Panc1 (cell line): Measurements from ENCODE around the gene ATP2B2. TPM values are rescaled to one million over a fixed set of nuclear protein-coding genes. Genes with fewer than 3 reads are reported as not detected.

Experiments used
- ATAC-seq: fragments of 200-7000 bp; cut with Tn5 transposase; 2 replicates; pipeline ENCODE4 v1.9.1; 2020; ENCODE audit warnings: mild to moderate bottlenecking, moderate library complexity
- BruUV-seq: library from RNA; stranded (reverse); fragments of 400-500 nt; replicated peaks from 2 replicates; lab custom pipeline; 2021; lab: Mats Ljungman, UMichigan
- CTCF ChIA-PET: fragments of 300-600 bp; sonication (Branson Sonifier 250); formaldehyde crosslinking; loops from one replicate; lab custom pipeline; 2022; ENCODE audit warnings: antibody characterized with exemption; lab: Charles Lee
- POLR2A ChIA-PET: fragments of 300-600 bp; sonication (Branson Sonifier 250); formaldehyde crosslinking; loops from one replicate; lab custom pipeline; 2022; ENCODE audit warnings: antibody characterized with exemption; lab: Charles Lee
- DNase-seq: peaks from one replicate; pipeline ENCODE4 v3.0.0-alpha.2; 2010; ENCODE audit warnings: low read depth, low spot score
- H3K27ac ChIP-seq: 2 replicates; pipeline ENCODE4 v1.5.1; 2011; ENCODE audit warnings: mild to moderate bottlenecking, low read length, inconsistent platforms
- H3K27me3 ChIP-seq: fragments of 200-500 bp; sonication (Bioruptor generic); 2 replicates; pipeline ENCODE4 v1.6.0; 2014; ENCODE audit warnings: low read length, inconsistent platforms; ENCODE audit not compliant: control insufficient read depth, insufficient read depth
- H3K36me3 ChIP-seq: fragments of 200-500 bp; sonication (Bioruptor generic); 2 replicates; pipeline ENCODE4 v1.5.1; 2014; ENCODE audit warnings: inconsistent platforms, mild to moderate bottlenecking, low read length, moderate library complexity; ENCODE audit not compliant: control insufficient read depth, insufficient read depth
- H3K4me1 ChIP-seq: 2 replicates; pipeline ENCODE4 v1.5.1; 2011; ENCODE audit warnings: inconsistent platforms, mild to moderate bottlenecking, low read length, moderate library complexity; ENCODE audit not compliant: control insufficient read depth, insufficient read depth
- H3K4me3 ChIP-seq, 2 experiments: 2 replicates each; pipeline ENCODE4 v1.5.1; 2011 to 2012; ENCODE audit warnings: low read depth in 2 of 2, low read length in 2 of 2, mild to moderate bottlenecking in 2 of 2, inconsistent platforms in 1 of 2, moderate library complexity in 1 of 2
- H3K9me3 ChIP-seq: fragments of 200-500 bp; sonication (Bioruptor generic); 2 replicates; pipeline ENCODE4 v1.5.1; 2014; ENCODE audit warnings: low read depth, mild to moderate bottlenecking, inconsistent platforms, low read length, moderate library complexity; ENCODE audit not compliant: control insufficient read depth, insufficient read depth
- CTCF ChIP-seq: fragments of 450-650 bp; IDR thresholded peaks from 2 replicates; pipeline ENCODE4 v1.5.1; 2017; ENCODE audit warnings: mild to moderate bottlenecking
- POLR2AphosphoS5 ChIP-seq: IDR thresholded peaks from 2 replicates; pipeline ENCODE4 v1.6.1; 2012; ENCODE audit warnings: mild to moderate bottlenecking, low read depth, low read length, moderate library complexity
- REST ChIP-seq, 2 experiments: IDR thresholded peaks; 2 replicates each; pipeline ENCODE4 v1.6.1; 2011 to 2012; ENCODE audit warnings: low read depth in 2 of 2, control low read depth in 1 of 2, low read length in 1 of 2, mild to moderate bottlenecking in 1 of 2, moderate library complexity in 1 of 2; ENCODE audit not compliant: insufficient read depth in 1 of 2
- SIN3A ChIP-seq: IDR thresholded peaks from 2 replicates; pipeline ENCODE4 v1.6.1; 2012; ENCODE audit warnings: low read depth, mild to moderate bottlenecking, low read length, moderate library complexity, borderline replicate concordance; ENCODE audit not compliant: insufficient read depth
- TCF7L2 ChIP-seq: IDR thresholded peaks from 2 replicates; pipeline ENCODE4 v1.6.1; 2011; ENCODE audit warnings: mild to moderate bottlenecking, low read depth, low read length, inconsistent platforms
- in situ Hi-C: cut with HindIII; loops from 2 replicates; pipeline ENCODE4 v1.10.0; 2016; ENCODE audit warnings: low sequenced_read_pairs, low pct_unique_long_range_greater_than_20kb
- intact Hi-C: fragments of 100-400 bp; cut with micrococcal nuclease; formaldehyde crosslinking; loops from one replicate; pipeline ENCODE4 v1.10.0; 2022; ENCODE audit not compliant: unreplicated experiment
- total RNA-seq: library from RNA; stranded (reverse); gene quantifications from one replicate; pipeline ENCODE4 v1.2.1, GENCODE V29; 2021; ENCODE audit not compliant: unreplicated experiment

The ATP2B2 gene
- total RNA-seq, 1 experiment from 2014 or later: not detected

GRCh38 chr3:10413041-10413440 lies 92.3 kb downstream of the ATP2B2 start:
- no peaks in the 10 kb centered on the region for H3K4me1 ChIP-seq
- H3K9me3 ChIP-seq: no peaks in the 10 kb centered on the region
- BruUV-seq: no TSS peak
- in situ Hi-C loops (no loop called here), intact Hi-C loops (no loop called here)
- peaks cover 2% of the 10 kb centered on the region; the same call in 1 of the 2 replicates for H3K27me3 ChIP-seq
- TF ChIP-seq POLR2AphosphoS5 (no peak), REST (IDR thresholded peaks at IDR 0.05; ENCODE audit: insufficient read depth in 1 of 2, low read depth in 2 of 2, low read length in 1 of 2) (no peak), SIN3A (no peak), TCF7L2 (no peak), CTCF (no peak)
- ChIA-PET POLR2A (no interaction called here), CTCF (no interaction called here)
- no peak for DNase-seq
- no peak overlapping the region for H3K27ac ChIP-seq
- H3K36me3 ChIP-seq: no peaks in the 10 kb centered on the region
- no peak for ATAC-seq
- no peak overlapping the region for H3K4me3 ChIP-seq

GRCh38 chr3:10411598-10412332 lies 93.6 kb downstream of the ATP2B2 start:
- POLR2A ChIA-PET: no interaction called here
- intact Hi-C loops (no loop called here), in situ Hi-C loops (no loop called here)
- no peaks in the 10 kb centered on the region for H3K9me3 ChIP-seq
- no peak for TF ChIP-seq REST (IDR thresholded peaks at IDR 0.05; ENCODE audit: insufficient read depth in 1 of 2, low read depth in 2 of 2, low read length in 1 of 2)
- TF ChIP-seq CTCF: no peak
- no peak for TF ChIP-seq SIN3A
- TF ChIP-seq POLR2AphosphoS5: no peak
- TF ChIP-seq TCF7L2: no peak
- BruUV-seq: no TSS peak
- peaks cover 2% of the 10 kb centered on the region; the same call in 1 of the 2 replicates for H3K27me3 ChIP-seq
- CTCF ChIA-PET: no interaction called here
- no peaks in the 10 kb centered on the region for H3K36me3 ChIP-seq
- DNase-seq: no peak
- no peak overlapping the region for H3K27ac ChIP-seq
- ATAC-seq: no peak
- H3K4me3 ChIP-seq: no peak overlapping the region
- no peaks in the 10 kb centered on the region for H3K4me1 ChIP-seq
